Activated naive CD4-positive, alpha-beta T cell treated with anti-CD3 and anti-CD28 coated beads, Interleukin-2, amount 50 U/mL, for 16 hours (primary cell): ENCODE data around the gene RPUSD4.

Experiments used
- DNase-seq: peaks from one replicate; pipeline ENCODE4 v3.0.0-alpha.2; 2020

RPUSD4 gene

GRCh38 chr11:126212089-126212660 is 725 bp upstream of the RPUSD4 start:
- no peak for DNase-seq

- DNase-seq: no peak
These were observed 597 bp downstream of the RPUSD4 start for GRCh38 chr11:126210871-126211235.

- DNase-seq: no peak
These were observed 3.6 kb downstream of the RPUSD4 start for GRCh38 chr11:126207896-126208295.

- DNase-seq: no peak
These were observed 6.1 kb downstream of the RPUSD4 start for GRCh38 chr11:126205359-126205758.

GRCh38 chr11:126202646-126203359 is 8.6 kb downstream of the RPUSD4 start:
- DNase-seq: no peak

GRCh38 chr11:126198648-126199047 is 12.8 kb downstream of the RPUSD4 start:
- no peak for DNase-seq

- no peak for DNase-seq
These were observed 14.0 kb downstream of the RPUSD4 start for GRCh38 chr11:126197277-126197939.

GRCh38 chr11:126195119-126195518 is 16.3 kb downstream of the RPUSD4 start:
- DNase-seq: no peak

GRCh38 chr11:126194121-126194543 is 17.3 kb downstream of the RPUSD4 start:
- no peak for DNase-seq

- DNase-seq: no peak
These were observed 18.4 kb downstream of the RPUSD4 start for GRCh38 chr11:126193038-126193478.

GRCh38 chr11:126192361-126192760 is 19.1 kb downstream of the RPUSD4 start:
- DNase-seq: no peak

GRCh38 chr11:126191379-126192073 is 19.9 kb downstream of the RPUSD4 start:
- DNase-seq: no peak

GRCh38 chr11:126190792-126191191 is 20.7 kb downstream of the RPUSD4 start:
- DNase-seq: no peak

- DNase-seq: no peak
These were observed 22.1 kb downstream of the RPUSD4 start for GRCh38 chr11:126189109-126189929.

GRCh38 chr11:126188332-126189108 is 22.9 kb downstream of the RPUSD4 start:
- no peak for DNase-seq

GRCh38 chr11:126186708-126187529 is 24.5 kb downstream of the RPUSD4 start:
- no peak for DNase-seq

GRCh38 chr11:126186025-126186698 is 25.3 kb downstream of the RPUSD4 start:
- DNase-seq: no peak

- no peak for DNase-seq
These were observed 26.0 kb downstream of the RPUSD4 start for GRCh38 chr11:126185259-126186024.

- no peak for DNase-seq
These were observed 28.5 kb downstream of the RPUSD4 start for GRCh38 chr11:126182787-126183445.
